ENCODE results near the gene NPEPPS.
A peak's percentile ranks its signal among the peaks of the same experiment; 100 is the strongest.

Gene NPEPPS

DNA sequence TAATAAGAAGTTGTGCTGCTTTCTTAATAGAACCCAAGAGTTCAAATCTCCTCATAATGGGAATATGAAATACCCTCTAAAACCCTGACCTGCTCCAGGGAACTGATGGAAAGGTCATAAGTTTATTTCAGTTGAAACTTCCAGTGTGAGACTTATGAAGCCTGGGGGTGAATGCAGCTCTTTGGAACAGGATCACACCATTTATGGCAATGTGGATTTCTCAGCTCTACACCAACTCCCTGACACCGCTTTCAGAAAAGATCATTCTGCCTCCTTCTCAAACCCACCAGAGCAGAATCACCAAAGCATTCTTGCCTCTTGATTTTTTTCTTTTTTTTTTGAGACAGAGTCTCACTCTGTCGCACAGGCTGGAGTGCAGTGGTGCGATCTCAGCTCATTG lies 102.1 kb downstream of the NPEPPS start:
- Histone ChIP-seq H3K36me3 (ENCODE audit: insufficient read depth, low read length) (0 out of 2 replicates have a peak, but pooled peaks cover 3% of the 10 kb centered on the region), H3K9me3 (ENCODE audit: control insufficient read depth, insufficient read depth, low read length) (no peaks in the 10 kb centered on the region)

DNA sequence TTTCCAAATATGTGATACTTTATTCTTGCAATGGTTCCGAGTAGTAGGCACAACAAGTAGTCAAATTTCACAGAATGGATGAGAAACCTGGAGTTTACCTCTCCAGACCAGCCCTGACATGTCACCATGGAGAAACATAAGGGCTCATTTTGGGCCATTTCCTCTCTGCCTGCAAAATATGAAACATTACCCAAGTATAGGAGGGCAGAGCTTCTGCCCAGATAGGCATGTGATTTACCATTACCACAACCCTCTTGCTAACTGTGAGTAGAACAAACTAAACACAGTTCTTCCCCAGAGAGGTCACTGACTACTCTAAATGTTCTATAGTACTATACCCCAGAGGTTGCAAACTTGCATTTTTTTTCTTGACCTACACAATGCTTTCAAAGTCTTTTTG lies 103.1 kb downstream of the NPEPPS start:
- Histone ChIP-seq H3K9me3 (ENCODE audit: control insufficient read depth, insufficient read depth, low read length) (no peaks in the 10 kb centered on the region), H3K9ac (ENCODE audit: low read depth, low read length) (no peak overlapping the region), H3K4me1 (ENCODE audit: insufficient read depth, low read length) (no peaks in the 10 kb centered on the region), H3K36me3 (ENCODE audit: insufficient read depth, low read length) (0 out of 2 replicates have a peak, but pooled peaks cover 3% of the 10 kb centered on the region)

More for the DNA sequence above, 102.1 kb downstream of the NPEPPS start:
- Histone ChIP-seq H3K4me1 (ENCODE audit: insufficient read depth, low read length) (no peaks in the 10 kb centered on the region), H3K9ac (ENCODE audit: low read depth, low read length) (no peak overlapping the region)

GRCh38 chr17:47634870-47635269 lies 104.0 kb downstream of the NPEPPS start:
- no peak overlapping the region for H3K9ac ChIP-seq (ENCODE audit: low read depth, low read length)

DNA sequence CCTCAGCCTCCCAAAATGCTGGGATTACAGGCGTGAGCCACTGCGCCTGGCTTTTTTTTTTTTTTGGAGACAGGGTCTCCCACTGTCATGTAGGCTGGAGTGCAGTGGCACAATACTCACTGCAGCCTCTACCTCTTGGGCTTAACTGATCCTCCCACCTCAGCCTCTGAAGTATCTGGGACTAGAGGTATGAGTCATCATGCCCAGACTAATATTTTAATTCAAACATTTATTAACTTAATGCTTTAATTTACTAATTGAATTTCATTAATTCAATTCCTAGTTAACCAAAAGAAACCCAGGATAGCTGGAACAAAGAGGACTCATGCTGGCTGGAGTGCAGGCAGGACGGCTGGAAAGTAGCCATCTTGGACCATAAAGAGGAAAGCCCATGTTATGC lies 104.8 kb downstream of the NPEPPS start:
- Histone ChIP-seq H3K9ac (ENCODE audit: low read depth, low read length) (no peak overlapping the region), H3K9me3 (ENCODE audit: control insufficient read depth, insufficient read depth, low read length) (no peaks in the 10 kb centered on the region), H3K36me3 (ENCODE audit: insufficient read depth, low read length) (0 out of 2 replicates have a peak, but pooled peaks cover 3% of the 10 kb centered on the region), H3K4me1 (ENCODE audit: insufficient read depth, low read length) (no peaks in the 10 kb centered on the region)

More at GRCh38 chr17:47634870-47635269, 104.0 kb downstream of the NPEPPS start:
- Histone ChIP-seq H3K9me3 (ENCODE audit: control insufficient read depth, insufficient read depth, low read length) (no peaks in the 10 kb centered on the region), H3K4me1 (ENCODE audit: insufficient read depth, low read length) (no peaks in the 10 kb centered on the region), H3K36me3 (ENCODE audit: insufficient read depth, low read length) (0 out of 2 replicates have a peak, but pooled peaks cover 3% of the 10 kb centered on the region)

DNA sequence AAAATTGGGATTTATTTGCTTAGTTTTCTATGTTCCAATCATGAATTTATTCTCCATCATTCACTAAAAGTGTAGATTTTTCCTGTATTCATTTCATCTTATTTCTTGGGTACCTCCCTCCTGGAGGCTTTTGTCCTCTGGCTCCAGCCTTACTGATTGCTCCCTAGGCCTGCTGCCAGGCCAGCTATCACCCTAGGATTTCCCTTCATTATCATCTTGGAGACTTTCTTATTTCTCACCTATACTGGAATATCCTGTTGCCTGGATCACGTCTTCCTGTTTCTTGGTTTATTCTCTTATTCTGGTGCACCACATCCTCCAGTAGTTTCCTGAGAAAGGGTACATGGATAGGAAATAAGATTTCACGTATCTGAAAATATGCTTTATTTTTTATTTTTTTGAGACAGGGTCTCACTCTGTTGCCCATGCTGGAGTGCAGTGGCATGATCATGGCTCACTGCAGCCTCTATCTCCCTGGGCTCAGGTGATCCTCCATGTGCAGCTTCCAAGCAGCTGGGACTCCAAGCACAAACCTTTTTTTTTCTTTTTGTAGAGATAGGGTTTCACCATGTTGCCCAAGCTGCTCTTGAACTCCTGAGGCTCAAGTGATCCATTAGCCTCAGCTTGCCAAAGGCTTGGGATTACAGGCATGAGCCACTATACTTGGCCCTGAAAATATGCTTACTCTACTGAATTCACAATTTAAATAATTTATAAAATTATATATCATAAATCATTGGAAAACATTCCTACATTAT lies 105.5 kb downstream of the NPEPPS start:
- no peaks in the 10 kb centered on the region for H3K4me1 ChIP-seq (ENCODE audit: insufficient read depth, low read length)
- no peak overlapping the region for H3K9ac ChIP-seq (ENCODE audit: low read depth, low read length)
- 0 out of 2 replicates have a peak, but pooled peaks cover 3% of the 10 kb centered on the region for H3K36me3 ChIP-seq (ENCODE audit: insufficient read depth, low read length)
- no peaks in the 10 kb centered on the region for H3K9me3 ChIP-seq (ENCODE audit: control insufficient read depth, insufficient read depth, low read length)

DNA sequence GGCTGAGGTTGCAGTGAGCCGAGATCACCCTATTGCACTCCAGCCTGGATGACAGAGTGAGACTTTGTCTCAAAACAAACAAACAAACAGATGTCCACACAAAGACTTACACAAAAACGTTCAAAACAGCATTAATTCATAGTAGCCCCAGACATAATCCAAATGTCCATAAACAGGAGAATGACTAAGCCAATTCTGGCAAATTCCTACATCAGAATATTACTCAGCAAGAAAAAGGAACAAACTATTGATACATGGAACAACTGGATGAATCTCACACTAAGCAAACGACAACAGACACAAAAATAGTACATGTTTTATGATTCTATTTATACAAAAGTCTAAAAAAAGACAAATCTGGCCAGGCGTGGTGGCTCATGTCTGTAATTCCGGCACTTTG lies 108.0 kb downstream of the NPEPPS start:
- Histone ChIP-seq H3K4me1 (ENCODE audit: insufficient read depth, low read length) (no peaks in the 10 kb centered on the region), H3K9ac (ENCODE audit: low read depth, low read length) (no peak overlapping the region)

GRCh38 chr17:47640076-47640475 lies 109.2 kb downstream of the NPEPPS start:
- Histone ChIP-seq H3K4me1 (ENCODE audit: insufficient read depth, low read length) (no peaks in the 10 kb centered on the region), H3K36me3 (ENCODE audit: insufficient read depth, low read length) (0 out of 2 replicates have a peak, but pooled peaks cover 3% of the 10 kb centered on the region), H3K9ac (ENCODE audit: low read depth, low read length) (no peak overlapping the region), H3K9me3 (ENCODE audit: control insufficient read depth, insufficient read depth, low read length) (no peaks in the 10 kb centered on the region)

More for the DNA sequence above, 108.0 kb downstream of the NPEPPS start:
- H3K9me3 ChIP-seq (ENCODE audit: control insufficient read depth, insufficient read depth, low read length): no peaks in the 10 kb centered on the region
- 0 out of 2 replicates have a peak, but pooled peaks cover 3% of the 10 kb centered on the region for H3K36me3 ChIP-seq (ENCODE audit: insufficient read depth, low read length)

- no peaks in the 10 kb centered on the region for H3K9me3 ChIP-seq (ENCODE audit: control insufficient read depth, insufficient read depth, low read length)
- H3K9ac ChIP-seq (ENCODE audit: low read depth, low read length): no peak overlapping the region
- H3K36me3 ChIP-seq (ENCODE audit: insufficient read depth, low read length): 0 out of 2 replicates have a peak, but pooled peaks cover 3% of the 10 kb centered on the region
- no peaks in the 10 kb centered on the region for H3K4me1 ChIP-seq (ENCODE audit: insufficient read depth, low read length)
Measured at GRCh38 chr17:47641202-47641601, 110.3 kb downstream of the NPEPPS start.

DNA sequence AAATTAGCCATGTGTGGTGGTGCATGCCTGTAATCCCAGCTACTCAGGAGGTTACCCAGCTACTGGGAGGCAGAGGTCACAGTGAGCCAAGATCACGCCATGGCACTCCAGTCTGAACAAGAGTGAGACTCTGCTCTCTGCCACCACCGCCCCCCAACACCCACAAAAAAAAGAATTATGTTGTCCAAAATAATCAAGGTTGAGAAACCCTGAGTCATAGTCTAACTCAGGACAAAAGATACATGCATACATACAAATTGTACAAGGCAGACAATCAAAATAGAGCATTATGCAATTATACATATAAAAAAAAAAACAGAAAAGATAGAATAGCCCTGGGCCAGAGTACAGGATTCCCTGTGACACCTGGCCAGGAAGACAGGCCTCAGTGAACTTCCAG lies 112.2 kb downstream of the NPEPPS start:
- H3K9ac ChIP-seq (ENCODE audit: low read depth, low read length): no peak overlapping the region
- no peaks in the 10 kb centered on the region for H3K36me3 ChIP-seq (ENCODE audit: insufficient read depth, low read length)
- H3K4me1 ChIP-seq (ENCODE audit: insufficient read depth, low read length): no peaks in the 10 kb centered on the region
- no peaks in the 10 kb centered on the region for H3K9me3 ChIP-seq (ENCODE audit: control insufficient read depth, insufficient read depth, low read length)

DNA sequence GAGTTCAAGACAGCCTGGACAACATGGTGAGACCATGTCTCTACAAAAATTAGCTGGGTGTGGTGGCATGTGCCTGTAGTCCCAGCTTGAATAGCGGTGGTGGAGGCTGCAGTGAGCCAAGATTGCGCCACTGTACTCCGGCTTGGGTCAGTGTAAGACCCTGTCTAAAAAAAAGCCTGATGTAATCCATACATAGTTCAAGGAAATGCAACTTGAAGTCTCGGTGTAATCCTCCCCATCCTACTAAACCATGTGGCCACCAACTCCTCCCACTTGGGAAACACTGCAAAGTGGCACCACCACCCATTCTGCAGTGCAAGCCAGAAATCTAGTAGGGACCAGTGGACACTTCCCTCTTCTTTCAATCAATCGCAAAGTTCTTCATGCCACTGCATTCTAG lies 113.4 kb downstream of the NPEPPS start:
- no peaks in the 10 kb centered on the region for H3K36me3 ChIP-seq (ENCODE audit: insufficient read depth, low read length)
- H3K9ac ChIP-seq (ENCODE audit: low read depth, low read length): no peak overlapping the region
- H3K9me3 ChIP-seq (ENCODE audit: control insufficient read depth, insufficient read depth, low read length): no peaks in the 10 kb centered on the region
- H3K4me1 ChIP-seq (ENCODE audit: insufficient read depth, low read length): no peaks in the 10 kb centered on the region

GRCh38 chr17:47649153-47649971 lies 118.5 kb downstream of the NPEPPS start, which contains the start of gene KPNB1:
KPNB1 (plus strand) TSS chr17:47649919; CDS start chr17:47650245, 326 bp downstream.
- peaks cover 28% of the 10 kb centered on the region for H3K36me3 ChIP-seq (ENCODE audit: insufficient read depth, low read length)
- peaks cover 10% of the 10 kb centered on the region for H3K4me1 ChIP-seq (ENCODE audit: insufficient read depth, low read length)
- H3K9me3 ChIP-seq (ENCODE audit: control insufficient read depth, insufficient read depth, low read length): no peaks in the 10 kb centered on the region
- H3K9ac ChIP-seq (ENCODE audit: low read depth, low read length): peak within 1 kb of the TSS; percentile 80

GRCh38 chr17:47649972-47650524 lies 119.1 kb downstream of the NPEPPS start:
- Histone ChIP-seq H3K4me1 (ENCODE audit: insufficient read depth, low read length) (peaks cover 10% of the 10 kb centered on the region), H3K9me3 (ENCODE audit: control insufficient read depth, insufficient read depth, low read length) (no peaks in the 10 kb centered on the region), H3K36me3 (ENCODE audit: insufficient read depth, low read length) (peaks cover 35% of the 10 kb centered on the region), H3K9ac (ENCODE audit: low read depth, low read length) (peak overlapping the region; percentile 65)

- H3K4me1 ChIP-seq (ENCODE audit: insufficient read depth, low read length): peaks cover 10% of the 10 kb centered on the region
- H3K9ac ChIP-seq (ENCODE audit: low read depth, low read length): peak overlapping the region; percentile 80
- H3K9me3 ChIP-seq (ENCODE audit: control insufficient read depth, insufficient read depth, low read length): no peaks in the 10 kb centered on the region
- peaks cover 43% of the 10 kb centered on the region for H3K36me3 ChIP-seq (ENCODE audit: insufficient read depth, low read length)
Measured at GRCh38 chr17:47650525-47651522, 119.9 kb downstream of the NPEPPS start.
